A172 (cell line): ENCODE measurements around the gene CBLL2. TPM values are rescaled to one million over a fixed set of nuclear protein-coding genes. Genes with fewer than 3 reads are reported as not detected.
"Not testable (repeated sequence)": the region's sequence is repeated elsewhere in the genome, so short reads cannot be mapped to it uniquely, and the experiment has no call there.

Source experiments
- DNase-seq: peaks from one replicate; pipeline ENCODE4 v3.0.0-alpha.2; 2015; ENCODE audit warnings: low spot score
- total RNA-seq: library from RNA; depleted of rRNA; stranded (reverse); fragments of >200 nt; shearing (Covaris generic); gene quantifications from 2 replicates; pipeline ENCODE4 v1.2.3, GENCODE V29; 2014; rRNA removed

CBLL2 gene
- not detected in 2 replicates for total RNA-seq

- no peak for DNase-seq
These were observed at the start of gene CBLL2 for GRCh38 chrX:22272613-22273012. Gene CBLL2 (plus strand): TSS chrX:22272913. CDS start chrX:22272992, 79 bp downstream.

GRCh38 chrX:22234380-22234779 lies 38.3 kb upstream of the CBLL2 start:
- no peak for DNase-seq

- DNase-seq: no peak
These were observed 35.2 kb upstream of the CBLL2 start for GRCh38 chrX:22237479-22237878.

- peak; percentile 50 for DNase-seq
These were observed 26.1 kb upstream of the CBLL2 start for GRCh38 chrX:22246620-22247019.

- peak; percentile 4 for DNase-seq
These were observed 25.5 kb upstream of the CBLL2 start for GRCh38 chrX:22247169-22247568.

GRCh38 chrX:22248401-22248800 lies 24.3 kb upstream of the CBLL2 start:
- DNase-seq: no peak

- DNase-seq: no peak
These were observed 23.3 kb upstream of the CBLL2 start for GRCh38 chrX:22249371-22249770.

GRCh38 chrX:22268706-22269105 lies 4.0 kb upstream of the CBLL2 start:
- DNase-seq: no peak

- no peak for DNase-seq
These were observed 1.1 kb downstream of the CBLL2 start for GRCh38 chrX:22273714-22274317.

GRCh38 chrX:22276781-22277180 lies 4.1 kb downstream of the CBLL2 start:
- no peak for DNase-seq

GRCh38 chrX:22278375-22278774 lies 5.7 kb downstream of the CBLL2 start:
- no peak for DNase-seq

- not testable (repeated sequence) for DNase-seq
These were observed 16.5 kb downstream of the CBLL2 start for GRCh38 chrX:22289209-22289608.

- no peak for DNase-seq
These were observed 24.2 kb downstream of the CBLL2 start for GRCh38 chrX:22296871-22297270.

GRCh38 chrX:22300130-22300529 lies 27.4 kb downstream of the CBLL2 start:
- DNase-seq: peak; percentile 87

GRCh38 chrX:22310779-22311178 lies 38.1 kb downstream of the CBLL2 start:
- DNase-seq: no peak

GRCh38 chrX:22313766-22314165 lies 41.1 kb downstream of the CBLL2 start:
- DNase-seq: no peak

GRCh38 chrX:22314211-22314610 lies 41.5 kb downstream of the CBLL2 start:
- DNase-seq: peak; percentile 65

- peak; percentile 84 for DNase-seq
These were observed 42.0 kb downstream of the CBLL2 start for GRCh38 chrX:22314692-22315091.

- no peak for DNase-seq
These were observed 42.4 kb downstream of the CBLL2 start for GRCh38 chrX:22315151-22315550.

GRCh38 chrX:22320236-22320873 lies 47.6 kb downstream of the CBLL2 start:
- DNase-seq: no peak

- peak; percentile 75 for DNase-seq
These were observed 50.8 kb downstream of the CBLL2 start for GRCh38 chrX:22323541-22323940.
